Activated CD4-positive, alpha-beta memory T cell treated with anti-CD3 and anti-CD28 coated beads, Interleukin-2, amount 10 ng/mL, durations not matched to agents 7 days and 5 days (primary cell): ENCODE measurements around the gene PRPF6. TPM values are rescaled to one million over a fixed set of nuclear protein-coding genes. Genes with fewer than 3 reads are reported as not detected.

Experiments used
- CTCF ChIA-PET: fragments of 350-600 bp; sonication (Branson Sonifier 250); formaldehyde crosslinking; loops from one replicate; lab custom pipeline; 2021; ENCODE audit warnings: antibody characterized with exemption, inconsistent platforms; lab: Charles Lee
- POLR2A ChIA-PET: fragments of 350-600 bp; sonication (Branson Sonifier 250); formaldehyde crosslinking; loops from one replicate; lab custom pipeline; 2021; ENCODE audit warnings: antibody characterized with exemption; lab: Charles Lee
- DNase-seq: peaks from one replicate; pipeline ENCODE4 v3.0.0-alpha.2; 2020
- H3K27ac Mint-ChIP-seq: one replicate; pipeline ENCODE4 v1.8.0; 2021; ENCODE audit warnings: mild to moderate bottlenecking, mixed read lengths
- H3K27me3 Mint-ChIP-seq: one replicate; pipeline ENCODE4 v1.8.0; 2021; ENCODE audit warnings: mixed read lengths
- H3K36me3 Mint-ChIP-seq: one replicate; pipeline ENCODE4 v1.8.0; 2021; ENCODE audit warnings: low read depth, mixed read lengths
- H3K4me1 Mint-ChIP-seq: one replicate; pipeline ENCODE4 v1.8.0; 2021; ENCODE audit warnings: mixed read lengths
- H3K4me3 Mint-ChIP-seq: one replicate; pipeline ENCODE4 v1.8.0; 2021; ENCODE audit warnings: mild to moderate bottlenecking, mixed read lengths
- H3K9me3 Mint-ChIP-seq: one replicate; pipeline ENCODE4 v1.8.0; 2021; ENCODE audit warnings: mixed read lengths
- total RNA-seq, 2 experiments: library from RNA; stranded (reverse); gene quantifications; one replicate each; pipeline ENCODE4 v1.2.3, GENCODE V29; 2021

Gene PRPF6
- total RNA-seq, 2 experiments from 2014 or later, result 58.4 to 60.4 TPM

DNA sequence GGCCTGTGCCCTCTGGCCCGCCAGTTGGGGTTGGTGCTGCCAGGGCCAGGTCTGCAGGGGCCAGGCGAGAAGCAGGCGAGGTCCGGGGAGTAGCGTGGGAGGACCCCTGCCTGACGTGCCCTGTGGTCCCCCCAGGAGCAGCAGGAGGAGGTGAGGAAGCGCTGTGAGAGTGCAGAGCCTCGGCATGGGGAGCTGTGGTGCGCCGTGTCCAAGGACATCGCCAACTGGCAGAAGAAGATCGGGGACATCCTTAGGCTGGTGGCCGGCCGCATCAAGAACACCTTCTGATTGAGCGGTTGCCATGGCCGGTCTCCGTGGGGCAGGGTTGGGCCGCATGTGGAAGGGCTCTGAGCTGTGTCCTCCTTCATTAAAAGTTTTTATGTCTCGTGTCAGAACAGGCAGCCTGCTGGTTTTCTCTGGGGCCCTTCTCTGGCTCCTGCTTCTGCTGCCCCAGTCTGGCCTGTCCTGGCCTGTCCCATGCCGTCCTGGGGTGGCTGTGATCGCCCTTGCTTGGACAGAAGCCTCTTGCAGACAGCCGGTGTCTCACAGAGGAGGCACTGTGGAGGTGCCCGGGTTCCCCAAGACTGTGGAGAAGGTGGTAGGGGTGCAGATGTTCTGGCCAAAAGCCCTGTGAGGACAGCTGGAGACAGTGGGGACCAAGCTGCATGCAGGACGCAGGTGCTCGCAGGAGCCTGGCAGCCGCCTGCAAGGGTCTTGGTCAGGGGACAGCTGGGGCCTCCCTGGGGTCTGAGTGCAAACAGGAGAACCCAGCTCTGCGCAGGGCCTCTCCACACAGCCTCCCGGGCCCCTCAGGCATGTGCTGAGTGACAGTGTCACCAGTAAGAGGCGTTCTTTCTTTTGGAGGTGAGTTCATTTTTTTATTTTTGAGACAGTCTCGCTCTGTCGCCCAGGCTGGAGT is 52.0 kb downstream of the PRPF6 start:
- no peak overlapping the region for H3K4me3 Mint-ChIP-seq
- peaks cover 44% of the 10 kb centered on the region for H3K36me3 Mint-ChIP-seq
- no peaks in the 10 kb centered on the region for H3K27me3 Mint-ChIP-seq
- no peak for DNase-seq
- POLR2A ChIA-PET, result no interaction called here
- H3K27ac Mint-ChIP-seq, result peak overlapping the region; percentile 97
- peaks cover 45% of the 10 kb centered on the region for H3K4me1 Mint-ChIP-seq
- CTCF ChIA-PET, result interaction anchor here (1.1 kb wide), 1 partner anchor 51 kb away, joined by 4 read pairs; no protein-coding TSS in a partner anchor
- no peaks in the 10 kb centered on the region for H3K9me3 Mint-ChIP-seq

DNA sequence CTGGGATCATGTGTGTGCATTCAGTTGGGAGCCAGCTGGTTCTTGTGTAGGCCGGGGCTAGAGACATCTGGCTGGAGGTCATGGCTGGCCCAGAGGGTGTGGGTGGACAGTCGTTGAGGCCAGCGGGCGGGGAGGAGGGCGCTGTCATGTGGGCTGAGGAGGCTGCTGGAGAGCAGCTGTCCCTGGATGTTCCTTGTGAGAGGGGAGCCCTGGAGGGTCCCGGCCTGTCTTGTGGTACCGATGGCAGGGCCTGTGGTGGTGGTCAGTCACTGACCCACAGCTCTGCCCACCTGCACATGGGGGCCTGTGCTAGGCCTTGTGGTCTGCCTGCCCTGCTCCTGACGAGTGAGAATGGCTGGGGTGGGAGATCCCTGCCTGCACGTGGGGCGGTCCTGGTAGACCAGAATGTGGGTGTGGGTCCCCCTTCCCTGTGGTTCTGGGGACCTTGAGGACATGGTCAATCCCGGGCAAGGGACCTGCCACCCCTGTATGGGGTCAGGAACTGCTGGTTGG is 53.1 kb downstream of the PRPF6 start:
- no peaks in the 10 kb centered on the region for H3K27me3 Mint-ChIP-seq
- peaks cover 45% of the 10 kb centered on the region for H3K4me1 Mint-ChIP-seq
- ChIA-PET CTCF (interaction anchor here (0.5 to 1.1 kb wide), 3 partner anchors 9 to 497 kb away, joined by 3 to 4 read pairs (median 3); partner anchors contain the start of gene PTK6), POLR2A (interaction anchor here (0.8 to 1.0 kb wide), 3 partner anchors 25 to 53 kb away, joined by 3 read pairs; partner anchors contain the start of gene PRPF6)
- H3K9me3 Mint-ChIP-seq, result no peaks in the 10 kb centered on the region
- H3K4me3 Mint-ChIP-seq, result no peak overlapping the region
- H3K36me3 Mint-ChIP-seq, result peaks cover 39% of the 10 kb centered on the region
- peak overlapping the region; percentile 97 for H3K27ac Mint-ChIP-seq
- no peak for DNase-seq

DNA sequence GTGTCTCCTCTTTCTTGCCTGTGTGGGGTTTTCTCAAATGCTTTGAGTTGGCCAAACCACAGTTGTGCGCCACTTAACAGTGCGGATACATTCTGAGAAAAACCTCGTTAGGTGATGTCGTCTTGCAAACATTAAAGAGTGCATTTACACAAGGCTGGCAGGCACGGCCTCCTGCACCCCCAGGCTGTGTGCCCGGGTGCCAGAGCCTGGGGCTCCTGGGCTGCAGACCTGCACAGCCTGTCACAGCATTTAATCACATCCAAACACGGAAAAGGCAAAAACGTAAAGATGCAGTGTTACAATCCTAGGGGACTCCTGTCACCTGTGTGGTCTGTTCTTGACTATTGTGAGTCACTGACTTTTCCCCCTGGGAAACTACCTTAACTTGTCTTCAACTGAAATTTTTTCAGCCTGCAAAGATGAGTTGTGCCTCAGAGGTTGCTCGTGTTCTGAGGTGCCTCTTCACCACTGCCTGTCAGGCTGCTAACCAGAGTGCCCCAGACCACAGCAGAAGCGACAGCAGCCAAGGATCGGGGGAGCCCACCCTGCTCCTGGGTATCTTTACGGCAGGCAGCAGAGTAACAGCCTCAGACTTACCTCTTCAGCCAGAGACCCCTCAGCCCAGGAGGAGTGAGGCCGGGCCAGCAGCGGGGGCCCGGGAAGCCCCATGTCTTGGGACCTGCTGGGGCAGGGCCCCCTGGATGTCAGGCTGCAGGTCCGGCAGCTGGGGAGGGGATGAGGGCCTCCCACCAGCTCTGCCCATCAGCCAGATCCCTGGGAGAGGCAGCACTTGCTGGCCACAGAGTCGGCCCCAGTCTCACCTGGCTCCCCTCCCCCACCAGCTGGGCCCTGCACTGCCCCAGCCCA is 54.4 kb downstream of the PRPF6 start:
- Mint-ChIP-seq H3K4me1 (peaks cover 58% of the 10 kb centered on the region), H3K36me3 (peaks cover 27% of the 10 kb centered on the region), H3K27ac (peak overlapping the region; percentile 97), H3K9me3 (no peaks in the 10 kb centered on the region), H3K4me3 (peak overlapping the region; percentile 38), H3K27me3 (no peaks in the 10 kb centered on the region)
- peak; percentile 72 for DNase-seq
- CTCF ChIA-PET, result interaction anchor here (6.8 kb wide), 1 partner anchor 55 kb away, joined by 117 read pairs; the partner anchor contains the start of genes PRPF6 and SAMD10
- POLR2A ChIA-PET, result interaction anchor here (1.0 to 7.2 kb wide), 3 partner anchors 31 to 57 kb away, joined by 3 to 83 read pairs (median 4); partner anchors contain the start of genes PRPF6 and SAMD10

DNA sequence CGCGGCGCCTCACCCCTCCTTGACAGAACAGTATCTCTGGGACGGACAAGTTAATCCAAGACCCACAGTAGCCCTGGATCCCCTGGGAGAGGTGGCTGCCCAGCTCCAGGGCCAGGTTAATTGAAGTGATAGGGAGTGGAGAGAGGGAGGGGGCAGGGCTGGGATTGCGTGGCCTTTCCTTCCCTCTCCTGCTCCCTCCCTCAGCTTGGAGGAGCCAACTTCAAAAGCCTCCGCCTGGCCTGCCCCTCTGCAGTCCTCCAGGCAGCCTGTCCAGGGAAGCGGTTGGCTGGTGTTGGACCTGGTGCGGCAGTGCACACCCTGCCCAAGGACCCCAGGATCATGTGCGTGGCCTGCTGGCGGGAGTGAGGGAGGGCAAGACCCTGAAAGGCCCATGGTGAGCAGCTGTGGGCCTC is 55.0 kb downstream of the PRPF6 start, which contains the start of gene C20orf204:
C20orf204 (plus strand) TSS at position 250 of the 413 bp plus-strand sequence; CDS start at position 392, 142 bp downstream.
- H3K4me1 Mint-ChIP-seq, result peaks cover 61% of the 10 kb centered on the region
- H3K4me3 Mint-ChIP-seq, result peak within 1 kb of the TSS; percentile 38
- peaks cover 21% of the 10 kb centered on the region for H3K36me3 Mint-ChIP-seq
- ChIA-PET CTCF (interaction anchor here (6.8 kb wide), 1 partner anchor 55 kb away, joined by 117 read pairs; the partner anchor contains the start of genes PRPF6 and SAMD10), POLR2A (interaction anchor here (1.0 to 7.2 kb wide), 3 partner anchors 30 to 58 kb away, joined by 3 to 83 read pairs (median 4); partner anchors contain the start of genes PRPF6 and SAMD10)
- no peaks in the 10 kb centered on the region for H3K27me3 Mint-ChIP-seq
- H3K9me3 Mint-ChIP-seq, result no peaks in the 10 kb centered on the region
- no peak for DNase-seq
- H3K27ac Mint-ChIP-seq, result peak within 1 kb of the TSS; percentile 97

DNA sequence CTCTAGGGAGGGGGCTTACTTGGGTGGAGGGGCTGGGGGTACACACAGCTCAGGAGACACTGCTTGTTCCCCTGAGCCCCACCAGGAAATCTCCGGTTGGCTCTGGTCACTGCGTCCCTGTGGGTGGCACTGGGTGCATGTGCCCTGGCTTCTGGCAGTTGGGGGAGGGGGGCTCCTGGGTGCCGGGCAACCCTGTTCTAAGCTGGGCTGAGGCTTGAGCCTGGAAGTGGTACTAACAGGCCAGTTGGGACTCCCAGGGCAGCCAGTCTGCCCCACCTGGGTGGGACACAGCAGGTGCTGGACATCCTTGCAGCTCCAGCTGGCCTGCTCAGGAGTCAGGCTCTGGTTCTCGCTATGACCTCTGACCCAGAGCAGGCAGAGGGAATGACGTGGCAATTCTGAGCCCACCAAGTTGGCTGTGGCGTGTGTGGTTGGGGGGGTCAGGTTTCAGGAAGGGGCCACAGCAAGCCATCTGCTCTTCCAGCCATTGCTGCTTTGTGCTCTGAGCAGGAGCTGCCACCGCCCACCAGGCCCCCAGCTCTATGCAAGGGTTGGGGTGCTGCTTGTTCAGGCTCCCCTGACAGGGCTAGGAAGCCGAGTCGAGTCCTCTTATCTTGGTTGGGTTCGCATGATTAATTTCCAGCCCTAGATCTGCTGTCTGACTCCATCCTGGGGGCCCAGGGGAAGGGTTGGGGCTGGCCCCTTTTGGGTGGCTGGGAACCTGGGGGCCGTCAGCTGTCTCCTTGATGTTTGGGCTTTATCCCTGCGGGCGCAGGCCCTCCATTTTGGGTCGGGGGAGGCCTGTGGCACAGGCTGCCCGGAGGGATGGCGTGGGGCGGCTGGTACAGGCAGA is 55.6 kb downstream of the PRPF6 start:
- peaks cover 63% of the 10 kb centered on the region for H3K4me1 Mint-ChIP-seq
- ChIA-PET POLR2A (interaction anchor here (1.0 to 7.2 kb wide), 5 partner anchors 9 to 59 kb away, joined by 3 to 83 read pairs (median 3); partner anchors contain the start of genes PRPF6 and SAMD10), CTCF (interaction anchor here (3.5 to 6.8 kb wide), 2 partner anchors 56 to 62 kb away, joined by 19 to 117 read pairs; partner anchors contain the start of genes PRPF6 and SAMD10)
- peak overlapping the region; percentile 97 for H3K27ac Mint-ChIP-seq
- H3K4me3 Mint-ChIP-seq, result no peak overlapping the region
- no peaks in the 10 kb centered on the region for H3K9me3 Mint-ChIP-seq
- no peak for DNase-seq
- H3K36me3 Mint-ChIP-seq, result peaks cover 17% of the 10 kb centered on the region
- peaks cover 1% of the 10 kb centered on the region for H3K27me3 Mint-ChIP-seq

DNA sequence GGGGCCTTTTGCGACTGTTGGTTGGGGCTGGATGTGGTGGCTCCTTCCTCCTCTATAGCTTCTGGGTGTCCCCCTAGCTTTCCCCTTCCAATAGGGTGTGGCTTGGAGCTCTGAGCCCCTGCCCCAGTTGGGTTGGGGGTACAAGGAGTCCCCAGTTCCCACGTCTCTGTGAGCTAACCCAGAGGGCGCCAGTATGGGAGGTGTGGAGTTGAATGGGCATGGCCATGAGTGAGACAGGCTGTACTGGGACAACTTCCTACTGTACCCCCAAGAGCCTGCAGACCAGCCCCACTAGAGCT is 56.2 kb downstream of the PRPF6 start:
- H3K4me3 Mint-ChIP-seq, result peak overlapping the region; percentile 64
- H3K4me1 Mint-ChIP-seq, result peaks cover 69% of the 10 kb centered on the region
- peaks cover 14% of the 10 kb centered on the region for H3K36me3 Mint-ChIP-seq
- CTCF ChIA-PET, result interaction anchor here (3.5 to 6.8 kb wide), 2 partner anchors 56 to 63 kb away, joined by 19 to 117 read pairs; partner anchors contain the start of genes PRPF6 and SAMD10
- peak overlapping the region; percentile 97 for H3K27ac Mint-ChIP-seq
- POLR2A ChIA-PET, result interaction anchor here (1.1 to 7.2 kb wide), 5 partner anchors 10 to 59 kb away, joined by 3 to 83 read pairs (median 4); partner anchors contain the start of genes PRPF6, SAMD10 and TCEA2
- H3K9me3 Mint-ChIP-seq, result no peaks in the 10 kb centered on the region
- no peak for DNase-seq
- peaks cover 1% of the 10 kb centered on the region for H3K27me3 Mint-ChIP-seq

DNA sequence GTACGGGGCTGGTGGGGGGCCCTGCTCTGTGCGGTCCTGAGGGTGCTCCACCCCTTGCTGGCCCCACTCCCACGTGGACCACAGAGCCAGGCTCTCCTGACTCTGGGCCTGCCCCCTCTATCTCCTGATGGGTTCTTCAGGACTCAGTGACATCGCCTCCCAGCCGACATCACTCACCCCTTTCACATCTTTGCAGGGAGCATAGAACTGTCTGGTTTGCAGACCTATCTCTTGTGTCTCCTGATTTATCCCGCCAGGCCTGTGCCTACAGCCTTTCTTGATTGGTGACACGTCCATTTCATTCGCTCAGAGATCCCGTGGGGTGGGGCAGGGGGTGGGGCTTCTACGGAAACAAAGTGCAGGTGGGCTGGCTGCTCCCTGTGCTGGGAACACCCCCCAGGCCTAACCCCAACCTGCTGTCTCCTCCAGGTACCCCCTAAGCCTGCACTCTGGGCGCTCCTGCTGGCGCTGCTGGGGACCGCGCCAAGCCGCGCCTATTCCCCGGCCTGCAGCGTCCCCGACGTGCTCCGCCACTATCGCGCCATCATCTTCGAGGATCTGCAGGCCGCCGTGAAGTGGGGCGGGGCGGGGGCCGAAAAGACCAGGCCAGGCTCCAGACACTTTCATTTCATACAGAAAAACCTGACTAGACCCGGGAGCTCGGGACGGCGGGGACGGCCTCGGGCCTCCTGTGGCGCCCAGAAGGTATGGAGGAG is 56.7 kb downstream of the PRPF6 start:
- H3K36me3 Mint-ChIP-seq, result peaks cover 11% of the 10 kb centered on the region
- H3K27ac Mint-ChIP-seq, result peak overlapping the region; percentile 97
- peaks cover 1% of the 10 kb centered on the region for H3K27me3 Mint-ChIP-seq
- H3K4me1 Mint-ChIP-seq, result peaks cover 68% of the 10 kb centered on the region
- CTCF ChIA-PET, result interaction anchor here (1.0 to 6.8 kb wide), 18 partner anchors 9 to 499 kb away, joined by 3 to 117 read pairs (median 6); partner anchors contain the start of genes ARFRP1, LKAAEAR1, OPRL1 and PRPF6
- peak overlapping the region; percentile 64 for H3K4me3 Mint-ChIP-seq
- no peak for DNase-seq
- POLR2A ChIA-PET, result interaction anchor here (1.1 to 7.2 kb wide), 17 partner anchors 10 to 517 kb away, joined by 3 to 83 read pairs (median 5); partner anchors contain the start of genes LKAAEAR1, OPRL1, PPDPF and PRPF6
- no peaks in the 10 kb centered on the region for H3K9me3 Mint-ChIP-seq

DNA sequence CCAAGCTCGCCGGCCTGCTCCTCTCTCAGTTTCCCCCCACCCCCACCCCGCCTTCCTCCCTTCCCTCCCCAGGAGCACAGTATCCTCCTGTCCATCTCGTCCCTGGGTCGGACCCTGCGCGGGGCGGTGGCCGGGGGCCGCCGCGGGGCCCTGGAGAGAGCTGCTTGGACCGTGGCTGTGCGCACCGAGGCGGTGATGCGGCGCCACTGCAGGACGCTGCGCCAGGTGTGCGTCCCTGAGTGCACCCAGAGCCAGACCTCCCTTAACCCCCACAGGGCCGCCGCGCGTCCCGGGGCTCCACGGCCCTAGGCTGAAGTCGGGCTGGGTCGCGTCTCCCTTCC is 57.3 kb downstream of the PRPF6 start:
- POLR2A ChIA-PET, result interaction anchor here (1.0 to 7.2 kb wide), 17 partner anchors 12 to 518 kb away, joined by 3 to 83 read pairs (median 5); partner anchors contain the start of genes LKAAEAR1, OPRL1, PPDPF and PRPF6
- peak overlapping the region; percentile 68 for H3K4me3 Mint-ChIP-seq
- CTCF ChIA-PET, result interaction anchor here (0.8 to 6.8 kb wide), 29 partner anchors 9 to 518 kb away, joined by 3 to 117 read pairs (median 6); partner anchors contain the start of genes ARFRP1, LKAAEAR1, OPRL1 and PPDPF
- peaks cover 68% of the 10 kb centered on the region for H3K4me1 Mint-ChIP-seq
- no peak overlapping the region for H3K27ac Mint-ChIP-seq
- peaks cover 11% of the 10 kb centered on the region for H3K36me3 Mint-ChIP-seq
- H3K9me3 Mint-ChIP-seq, result no peaks in the 10 kb centered on the region
- peaks cover 1% of the 10 kb centered on the region for H3K27me3 Mint-ChIP-seq
- no peak for DNase-seq

DNA sequence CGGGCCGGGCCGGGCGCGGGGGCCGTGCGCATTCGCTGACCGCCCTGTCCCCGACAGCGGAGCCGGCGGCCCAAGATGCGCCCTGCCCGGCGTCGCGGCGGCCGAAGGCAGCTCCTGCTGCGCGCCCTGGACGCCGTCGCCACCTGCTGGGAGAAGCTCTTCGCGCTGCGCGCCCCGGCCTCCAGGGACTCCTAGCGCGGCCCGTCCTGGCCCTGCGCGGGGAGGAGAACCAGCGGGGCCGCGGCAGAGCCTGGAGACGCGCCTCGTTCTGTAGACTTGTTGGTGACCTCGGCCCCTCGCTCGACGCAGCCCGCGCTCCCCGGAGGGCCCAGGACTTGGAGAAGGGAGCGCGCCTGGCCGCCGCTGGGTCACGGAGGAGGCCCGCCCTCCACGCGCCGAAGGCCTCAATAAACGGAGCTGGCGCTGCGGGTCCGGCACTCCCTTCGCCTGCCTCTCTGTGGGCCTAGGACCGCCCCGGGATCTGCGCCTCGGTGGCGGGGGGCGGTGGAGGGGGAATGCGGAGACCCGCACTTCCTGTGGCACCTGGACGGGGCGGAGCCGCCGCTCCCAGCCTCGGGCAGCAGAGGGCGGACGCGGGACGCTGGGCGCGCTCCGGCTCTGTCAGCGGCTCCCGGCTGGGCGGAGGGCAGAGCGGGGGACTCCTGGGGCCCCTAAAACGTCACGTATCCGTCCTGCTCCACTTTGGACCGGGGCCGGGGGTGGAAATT is 57.8 kb downstream of the PRPF6 start:
- peak; percentile 84 for DNase-seq
- no peaks in the 10 kb centered on the region for H3K9me3 Mint-ChIP-seq
- H3K27ac Mint-ChIP-seq, result peak overlapping the region; percentile 35
- peaks cover 10% of the 10 kb centered on the region for H3K36me3 Mint-ChIP-seq
- H3K27me3 Mint-ChIP-seq, result peaks cover 5% of the 10 kb centered on the region
- peaks cover 68% of the 10 kb centered on the region for H3K4me1 Mint-ChIP-seq
- ChIA-PET CTCF (interaction anchor here (0.6 to 6.8 kb wide), 32 partner anchors 8 to 518 kb away, joined by 3 to 117 read pairs (median 6); partner anchors contain the start of genes ARFRP1, LKAAEAR1, OPRL1 and PPDPF), POLR2A (interaction anchor here (1.0 to 7.2 kb wide), 20 partner anchors 12 to 518 kb away, joined by 3 to 83 read pairs (median 5); partner anchors contain the start of genes LKAAEAR1, OPRL1, PPDPF and PRPF6)
- peak overlapping the region; percentile 68 for H3K4me3 Mint-ChIP-seq
